ENCODE measurements around the gene STX11.

DNA sequence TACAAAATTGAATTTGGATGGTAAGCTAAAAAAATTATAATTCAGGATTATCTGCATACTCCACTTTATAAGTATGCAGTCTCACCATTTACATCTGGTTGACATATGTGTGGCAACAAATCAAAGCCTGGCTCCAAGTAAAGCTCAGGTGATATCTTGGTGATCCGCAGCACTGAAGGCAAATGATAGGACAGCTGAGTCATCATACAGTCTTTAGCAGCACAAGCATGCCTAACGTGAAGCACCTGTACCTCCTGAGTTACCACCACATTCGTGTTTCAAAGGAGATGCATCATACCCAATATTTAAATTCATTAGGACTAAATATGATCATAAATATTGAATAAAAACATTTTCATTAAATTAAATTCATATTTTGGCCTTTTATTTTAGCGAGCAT lies 11.8 kb upstream of the STX11 start:
- no peak for TF ChIP-seq POLR2AphosphoS5 (IDR thresholded peaks at IDR 0.05)
- no peak for TF ChIP-seq EP300 (conservative IDR thresholded peaks at IDR 0.05; ENCODE audit: poor library complexity, severe bottlenecking)
- TF ChIP-seq EZH2 (IDR thresholded peaks at IDR 0.05; ENCODE audit: borderline replicate concordance, insufficient read depth, low read length, poor library complexity, severe bottlenecking), result no peak
- TF ChIP-seq, protein P1, sequence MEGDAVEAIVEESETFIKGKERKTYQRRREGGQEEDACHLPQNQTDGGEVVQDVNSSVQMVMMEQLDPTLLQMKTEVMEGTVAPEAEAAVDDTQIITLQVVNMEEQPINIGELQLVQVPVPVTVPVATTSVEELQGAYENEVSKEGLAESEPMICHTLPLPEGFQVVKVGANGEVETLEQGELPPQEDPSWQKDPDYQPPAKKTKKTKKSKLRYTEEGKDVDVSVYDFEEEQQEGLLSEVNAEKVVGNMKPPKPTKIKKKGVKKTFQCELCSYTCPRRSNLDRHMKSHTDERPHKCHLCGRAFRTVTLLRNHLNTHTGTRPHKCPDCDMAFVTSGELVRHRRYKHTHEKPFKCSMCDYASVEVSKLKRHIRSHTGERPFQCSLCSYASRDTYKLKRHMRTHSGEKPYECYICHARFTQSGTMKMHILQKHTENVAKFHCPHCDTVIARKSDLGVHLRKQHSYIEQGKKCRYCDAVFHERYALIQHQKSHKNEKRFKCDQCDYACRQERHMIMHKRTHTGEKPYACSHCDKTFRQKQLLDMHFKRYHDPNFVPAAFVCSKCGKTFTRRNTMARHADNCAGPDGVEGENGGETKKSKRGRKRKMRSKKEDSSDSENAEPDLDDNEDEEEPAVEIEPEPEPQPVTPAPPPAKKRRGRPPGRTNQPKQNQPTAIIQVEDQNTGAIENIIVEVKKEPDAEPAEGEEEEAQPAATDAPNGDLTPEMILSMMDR (IDR thresholded peaks at IDR 0.05; ENCODE audit: poor library complexity, severe bottlenecking), result no peak
- no peak for TF ChIP-seq REST (IDR thresholded peaks at IDR 0.05; ENCODE audit: borderline replicate concordance)

Data from neural cell (in vitro differentiated cells).